Smooth muscle cell of the umbilical artery (primary cell): ENCODE data around the gene PNISR. TPM values are rescaled to one million over a fixed set of nuclear protein-coding genes. Genes with fewer than 3 reads are reported as not detected.

Experiments used
- total RNA-seq: library from RNA; depleted of rRNA; stranded (reverse); fragments of >200 nt; gene quantifications from 2 replicates; pipeline ENCODE4 v1.2.3, GENCODE V29; 2014

Gene PNISR, protein sequence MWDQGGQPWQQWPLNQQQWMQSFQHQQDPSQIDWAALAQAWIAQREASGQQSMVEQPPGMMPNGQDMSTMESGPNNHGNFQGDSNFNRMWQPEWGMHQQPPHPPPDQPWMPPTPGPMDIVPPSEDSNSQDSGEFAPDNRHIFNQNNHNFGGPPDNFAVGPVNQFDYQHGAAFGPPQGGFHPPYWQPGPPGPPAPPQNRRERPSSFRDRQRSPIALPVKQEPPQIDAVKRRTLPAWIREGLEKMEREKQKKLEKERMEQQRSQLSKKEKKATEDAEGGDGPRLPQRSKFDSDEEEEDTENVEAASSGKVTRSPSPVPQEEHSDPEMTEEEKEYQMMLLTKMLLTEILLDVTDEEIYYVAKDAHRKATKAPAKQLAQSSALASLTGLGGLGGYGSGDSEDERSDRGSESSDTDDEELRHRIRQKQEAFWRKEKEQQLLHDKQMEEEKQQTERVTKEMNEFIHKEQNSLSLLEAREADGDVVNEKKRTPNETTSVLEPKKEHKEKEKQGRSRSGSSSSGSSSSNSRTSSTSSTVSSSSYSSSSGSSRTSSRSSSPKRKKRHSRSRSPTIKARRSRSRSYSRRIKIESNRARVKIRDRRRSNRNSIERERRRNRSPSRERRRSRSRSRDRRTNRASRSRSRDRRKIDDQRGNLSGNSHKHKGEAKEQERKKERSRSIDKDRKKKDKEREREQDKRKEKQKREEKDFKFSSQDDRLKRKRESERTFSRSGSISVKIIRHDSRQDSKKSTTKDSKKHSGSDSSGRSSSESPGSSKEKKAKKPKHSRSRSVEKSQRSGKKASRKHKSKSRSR
- total RNA-seq = 70.1 and 72.8 TPM in 2 replicates

DNA sequence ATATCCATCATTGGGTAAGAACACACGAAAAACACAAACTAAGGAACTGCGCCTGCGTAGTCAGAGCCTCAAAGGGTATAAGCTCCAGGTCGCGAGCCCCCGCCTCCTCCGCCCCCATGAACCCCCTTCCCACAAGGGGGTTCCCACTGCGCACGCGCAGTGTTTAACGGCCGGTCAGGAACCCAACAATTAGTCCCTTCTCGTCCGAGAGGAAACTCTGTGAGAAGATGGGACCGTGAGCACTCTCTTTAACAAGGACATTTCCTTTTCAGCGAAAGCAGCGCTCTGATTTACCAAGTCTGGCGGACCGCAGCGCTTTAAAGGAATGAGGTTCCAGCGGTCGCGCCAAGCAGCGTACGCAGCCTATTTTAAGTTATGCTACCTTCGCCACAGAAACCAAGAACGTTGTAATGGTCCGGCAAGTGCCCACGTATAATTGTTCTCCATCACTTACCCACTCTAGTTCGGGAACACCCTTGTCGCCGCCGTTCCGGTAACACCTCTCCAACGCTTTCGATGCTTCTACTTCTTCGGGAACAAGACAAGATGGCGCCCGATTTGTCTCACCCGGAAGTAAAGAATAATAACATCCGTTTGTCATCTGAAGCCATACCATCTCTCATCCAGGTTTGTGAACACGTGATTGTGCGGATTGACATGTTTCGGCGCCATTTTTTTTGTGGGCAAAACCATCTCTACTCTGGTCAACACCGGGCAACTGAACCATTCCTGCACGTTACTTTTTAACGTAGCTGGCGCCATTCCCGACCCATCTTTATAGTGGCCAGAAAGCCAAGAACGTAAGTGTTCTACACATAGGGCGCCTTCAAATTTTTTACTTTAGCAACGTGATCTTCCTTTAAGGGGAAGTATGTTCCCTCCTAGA lies at the start of gene PNISR:
TSS of gene PNISR (minus strand) at position 548 of the 886 bp plus-strand sequence. CDS start 10,649 bp downstream, outside the sequence.

DNA sequence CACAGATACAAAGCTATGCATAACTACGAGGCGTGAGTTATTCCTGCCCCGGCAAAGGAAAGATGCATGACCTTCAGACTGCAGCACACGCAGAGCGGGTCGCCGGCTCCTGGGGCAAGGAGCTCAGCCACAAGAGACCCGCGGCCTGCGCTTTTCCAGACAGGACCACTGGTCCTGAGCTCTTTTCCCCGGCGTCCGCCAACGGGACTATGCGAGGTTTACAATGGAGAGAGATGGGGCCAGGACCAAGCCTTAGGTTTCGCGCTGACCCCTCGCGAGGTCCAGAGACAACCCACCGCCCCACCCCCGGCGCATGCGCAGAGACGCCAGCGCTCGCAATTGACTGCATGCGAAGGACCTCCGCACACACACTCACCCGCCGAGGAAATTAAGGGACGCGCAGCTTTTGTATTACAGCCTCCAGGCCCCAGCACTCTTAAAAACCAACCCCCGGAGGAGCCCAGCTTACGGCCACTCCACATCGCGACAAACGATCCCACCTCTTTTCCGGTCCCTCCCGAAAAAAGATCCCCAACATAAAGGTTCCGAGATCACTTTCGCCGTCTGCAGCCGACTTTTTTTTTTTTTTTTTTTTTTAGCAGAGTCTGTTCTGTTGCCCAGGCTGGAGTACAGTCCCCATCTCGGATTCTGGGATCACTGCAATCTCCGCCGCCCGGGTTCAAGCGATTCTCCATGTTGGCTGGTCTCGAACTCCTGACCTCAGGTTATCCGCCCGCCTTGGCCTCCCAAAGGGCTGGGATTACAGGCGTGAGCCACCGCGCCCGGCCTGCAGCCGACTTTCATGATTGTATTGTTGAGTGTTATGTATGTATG lies 31.2 kb downstream of the PNISR start, which contains the start of gene COQ3:
TSS of gene COQ3 (minus strand) at position 498 of the 834 bp plus-strand sequence. CDS start at position 482, 16 bp downstream.

DNA sequence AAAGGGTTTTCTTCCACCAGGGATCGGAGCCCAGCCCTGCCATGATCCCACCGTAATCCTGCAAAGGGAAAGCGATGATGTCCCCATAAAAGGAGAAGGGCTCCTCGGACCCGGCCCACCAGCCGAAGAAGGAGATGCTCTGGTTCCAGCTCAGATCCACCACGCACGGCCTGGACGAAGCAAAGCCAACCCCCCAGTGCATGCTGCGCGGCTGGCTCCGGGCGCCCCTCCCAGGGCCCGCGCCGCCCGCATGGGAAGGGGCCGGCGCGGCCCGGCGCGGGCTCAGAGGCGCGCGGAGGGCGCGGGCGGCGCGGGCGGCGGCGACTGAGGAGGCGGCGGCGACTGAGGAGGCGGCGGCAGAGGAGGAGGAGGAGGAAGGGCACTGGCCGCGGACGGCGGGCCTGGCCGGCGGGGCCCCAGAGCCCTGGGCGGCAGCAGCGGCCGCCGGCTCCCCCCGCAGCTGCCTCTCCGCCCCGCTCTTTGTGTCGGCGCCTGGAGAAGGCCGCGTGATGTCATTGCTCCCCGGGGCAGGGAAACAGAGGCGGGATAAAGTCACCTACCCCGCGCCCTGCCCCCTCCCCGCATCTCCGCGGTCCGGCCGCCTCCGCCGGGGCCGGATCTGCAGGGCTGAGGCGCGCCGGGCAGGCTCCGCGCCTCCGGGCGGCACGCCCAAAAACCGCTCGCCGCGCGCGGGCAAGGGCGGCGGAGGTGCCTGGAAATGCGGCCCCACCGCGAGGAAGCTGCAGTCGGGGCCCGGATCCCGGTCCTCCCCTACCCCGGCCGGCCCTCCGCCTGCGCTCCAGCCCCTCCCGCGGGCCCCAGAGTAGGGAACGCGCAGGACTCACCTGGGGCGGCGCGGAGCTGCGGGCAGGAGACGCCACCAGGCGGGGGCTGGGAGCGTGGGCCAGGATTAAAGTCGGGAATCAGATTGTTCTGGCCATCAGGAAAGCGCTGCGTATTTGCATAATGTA lies 75.7 kb downstream of the PNISR start, which contains the start of gene FAXC:
TSS of gene FAXC (minus strand) at position 504 of the 971 bp plus-strand sequence. CDS start at position 202, 302 bp downstream.

Other genes with a start within 250 kb of the PNISR start
- gene FAXC, start 75.6 kb downstream of the PNISR start, total RNA-seq = 0.59 and 2.1 TPM in 2 replicates
- 2.1 and 4.0 TPM in 2 replicates for gene COQ3, start 31.1 kb downstream of the PNISR start, total RNA-seq
- gene USP45, start 90.1 kb upstream of the PNISR start, total RNA-seq = 31.7 and 31.8 TPM in 2 replicates
- gene CCNC, start 143.4 kb upstream of the PNISR start, total RNA-seq = 48.2 and 76.3 TPM in 2 replicates
- not detected in 2 replicates for gene PRDM13, start 181.5 kb upstream of the PNISR start, total RNA-seq